Prostate gland (tissue), 2 donors: ENCODE results near the gene ATRN.

Experiments used
- CTCF ChIP-seq, 4 experiments: fragments of 200-600 bp in 2 of 4; fragments of 450-650 bp in 2 of 4; sonication (generic) in 2 of 4; IDR thresholded peaks; 1 replicate in 3 of 4; 2 replicates in 1 of 4; pipeline ENCODE4 v1.5.1; 2016 to 2019; ENCODE audit warnings: antibody characterized with exemption in 4 of 4, mild to moderate bottlenecking in 2 of 4, moderate library complexity in 2 of 4
- POLR2A ChIP-seq: fragments of 450-650 bp; IDR thresholded peaks from one replicate; pipeline ENCODE4 v1.6.1; 2016; ENCODE audit warnings: antibody characterized with exemption, mild to moderate bottlenecking
- POLR2AphosphoS5 ChIP-seq: sonication (generic); formaldehyde crosslinking; IDR thresholded peaks from one replicate; pipeline ENCODE4 v1.6.1; 2017; ENCODE audit warnings: antibody characterized with exemption

GRCh38 chr20:3652676-3653596 is 182.1 kb downstream of the ATRN start:
- TF ChIP-seq CTCF (IDR thresholded peaks at IDR 0.05) (no peak), POLR2AphosphoS5 (no peak), POLR2A (no peak)
